ENCODE results near the gene ICA1L. TPM values are rescaled to one million over a fixed set of nuclear protein-coding genes. Genes with fewer than 3 reads are reported as not detected.
A peak's percentile ranks its signal among the peaks of the same experiment; 100 is the strongest.

The ICA1L gene
- total and polyA plus RNA-seq, 2 experiments from 2014 or later: 8.3 to 17.3 TPM

DNA sequence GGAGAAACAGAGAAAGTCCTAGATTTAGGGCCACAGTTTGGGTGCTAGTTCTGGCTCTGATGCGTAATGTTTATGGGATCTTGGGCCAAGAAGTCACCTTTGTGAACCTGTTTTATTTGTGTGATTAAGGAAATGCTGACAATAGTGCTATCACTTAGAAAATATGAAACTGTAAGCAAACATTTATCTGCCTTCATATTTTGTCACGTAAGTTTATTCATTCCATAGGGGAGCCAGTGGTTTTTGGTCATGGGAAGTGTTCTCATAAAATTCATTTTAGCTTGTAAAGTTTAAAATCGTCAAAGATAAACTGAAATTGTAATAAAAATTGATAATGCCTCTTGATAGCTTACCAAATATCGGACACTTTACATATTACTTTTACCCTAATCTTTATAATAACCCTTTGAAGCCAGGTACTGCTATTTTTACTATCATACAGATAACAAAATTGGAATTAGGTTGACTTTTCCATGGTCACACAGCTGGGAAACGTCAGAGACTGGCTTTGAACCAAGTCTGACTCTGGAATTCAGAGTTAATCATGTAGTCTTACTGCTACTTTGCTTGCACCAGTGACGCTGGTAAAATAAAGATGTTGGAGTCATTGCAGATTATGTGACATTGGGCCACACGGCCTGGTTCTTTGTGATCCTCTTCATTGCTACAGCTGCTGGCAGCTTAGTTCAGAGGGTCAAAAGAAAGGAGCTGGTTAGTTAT is 99.7 kb downstream of the ICA1L start:
- Histone ChIP-seq H3K9me3 (ENCODE audit: low read depth) (no peaks in the 10 kb centered on the region), H3K4me3 (no peak overlapping the region), H3K27me3 (no peaks in the 10 kb centered on the region), H3K4me1 (ENCODE audit: low read depth) (no peaks in the 10 kb centered on the region), H3K27ac (no peak overlapping the region), H3K36me3 (peaks cover 11% of the 10 kb centered on the region)
- DNase-seq (ENCODE audit: low read depth in 1 of 2, low spot score in 1 of 2): peak in 1 of 2 donors; percentile 70
- TF ChIP-seq CTCF (IDR thresholded peaks at IDR 0.05; ENCODE audit: low read depth, low read length): no peak

DNA sequence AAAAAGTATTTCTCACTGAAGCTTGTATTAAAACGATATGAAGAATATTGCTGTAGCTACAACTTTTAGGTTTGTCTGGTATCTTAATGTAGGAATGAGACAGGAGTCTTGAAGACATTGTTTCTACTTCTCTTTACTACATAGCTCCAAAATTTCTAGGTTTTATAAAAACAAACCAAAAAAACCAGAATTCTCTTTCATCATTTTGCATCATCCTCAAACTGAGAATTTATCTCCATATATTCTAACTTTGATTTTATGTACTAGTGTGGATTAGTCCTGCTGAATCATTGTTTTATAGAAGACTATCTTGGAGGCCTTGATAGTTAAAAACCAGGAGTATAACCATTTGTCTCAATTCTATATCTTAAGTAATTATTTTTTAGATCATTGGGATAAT is 100.2 kb downstream of the ICA1L start:
- H3K36me3 ChIP-seq: peaks cover 11% of the 10 kb centered on the region
- H3K4me3 ChIP-seq: no peak overlapping the region
- H3K4me1 ChIP-seq (ENCODE audit: low read depth): no peaks in the 10 kb centered on the region
- no peaks in the 10 kb centered on the region for H3K27me3 ChIP-seq
- DNase-seq (ENCODE audit: low read depth in 1 of 2, low spot score in 1 of 2): no peak
- H3K9me3 ChIP-seq (ENCODE audit: low read depth): no peaks in the 10 kb centered on the region
- no peak overlapping the region for H3K27ac ChIP-seq
- TF ChIP-seq CTCF (IDR thresholded peaks at IDR 0.05; ENCODE audit: low read depth, low read length): no peak

- no peaks in the 10 kb centered on the region for H3K4me1 ChIP-seq (ENCODE audit: low read depth)
- no peak overlapping the region for H3K4me3 ChIP-seq
- H3K9me3 ChIP-seq (ENCODE audit: low read depth): no peaks in the 10 kb centered on the region
- TF ChIP-seq CTCF (IDR thresholded peaks at IDR 0.05; ENCODE audit: low read depth, low read length): no peak
- H3K27ac ChIP-seq: no peak overlapping the region
- DNase-seq (ENCODE audit: low read depth in 1 of 2, low spot score in 1 of 2): no peak
- H3K27me3 ChIP-seq: no peaks in the 10 kb centered on the region
- H3K36me3 ChIP-seq: peaks cover 5% of the 10 kb centered on the region
Observed at GRCh38 chr2:202769201-202769600, 102.4 kb downstream of the ICA1L start.

DNA sequence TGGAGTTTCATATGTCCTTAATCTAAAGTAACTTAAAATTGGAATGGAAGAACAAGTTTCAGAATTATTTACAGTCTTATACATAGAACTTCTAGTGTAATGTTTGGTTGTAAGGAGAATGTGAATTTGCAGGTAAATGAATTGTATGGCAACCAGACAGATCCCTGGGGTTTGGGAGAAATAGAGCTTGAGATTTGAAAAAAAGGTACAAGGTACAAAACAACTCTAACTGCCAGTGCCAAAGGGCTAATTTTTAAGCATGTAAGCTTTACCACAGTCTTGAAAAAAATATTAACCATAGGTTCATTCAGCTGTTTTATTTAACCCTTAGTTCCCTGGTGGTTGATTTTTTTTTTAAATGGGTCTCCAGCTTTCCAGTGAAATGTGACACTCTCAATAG is 103.3 kb downstream of the ICA1L start:
- Histone ChIP-seq H3K4me1 (ENCODE audit: low read depth) (no peaks in the 10 kb centered on the region), H3K27me3 (no peaks in the 10 kb centered on the region), H3K9me3 (ENCODE audit: low read depth) (no peaks in the 10 kb centered on the region), H3K4me3 (no peak overlapping the region), H3K36me3 (no peaks in the 10 kb centered on the region), H3K27ac (no peak overlapping the region)
- no peak for DNase-seq (ENCODE audit: low read depth in 1 of 2, low spot score in 1 of 2)
- no peak for TF ChIP-seq CTCF (IDR thresholded peaks at IDR 0.05; ENCODE audit: low read depth, low read length)

DNA sequence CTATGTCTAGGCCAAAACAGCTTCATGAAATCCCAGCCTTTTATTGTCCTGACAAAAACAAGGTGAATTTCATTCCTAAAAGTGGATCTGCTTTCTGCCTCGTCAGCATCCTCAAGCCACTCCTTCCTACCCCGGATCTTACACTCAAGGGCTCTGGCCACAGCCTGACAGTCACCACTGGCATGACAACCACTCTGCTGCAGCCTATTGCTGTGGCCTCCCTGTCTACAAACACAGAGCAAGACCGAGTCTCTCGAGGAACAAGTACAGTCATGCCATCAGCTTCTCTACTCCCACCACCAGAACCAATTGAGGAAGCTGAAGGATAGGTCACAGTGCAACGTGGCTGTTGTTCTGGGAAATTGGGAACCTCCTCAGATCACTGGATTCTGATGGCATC is 106.1 kb downstream of the ICA1L start:
- H3K27ac ChIP-seq: no peak overlapping the region
- H3K9me3 ChIP-seq (ENCODE audit: low read depth): no peaks in the 10 kb centered on the region
- H3K36me3 ChIP-seq: peaks cover 4% of the 10 kb centered on the region
- peak in 1 of 2 donors; percentile 22 for DNase-seq (ENCODE audit: low read depth in 1 of 2, low spot score in 1 of 2)
- no peak overlapping the region for H3K4me3 ChIP-seq
- no peaks in the 10 kb centered on the region for H3K4me1 ChIP-seq (ENCODE audit: low read depth)
- H3K27me3 ChIP-seq: no peaks in the 10 kb centered on the region
- no peak for TF ChIP-seq CTCF (IDR thresholded peaks at IDR 0.05; ENCODE audit: low read depth, low read length)

All from cardiac muscle cell (in vitro differentiated cells and primary cell).